H1 (cell line): ENCODE data around the gene NTNG2. TPM values are rescaled to one million over a fixed set of nuclear protein-coding genes. Genes with fewer than 3 reads are reported as not detected.

ENCODE experiments used
- CTCF ChIA-PET: fragments of 300-600 bp; sonication (Branson Sonifier 250); formaldehyde crosslinking; loops from one replicate; lab custom pipeline; 2021; ENCODE audit not compliant: partially characterized antibody; lab: Charles Lee
- POLR2A ChIA-PET: fragments of 300-600 bp; sonication (Branson Sonifier 250); formaldehyde crosslinking; loops from one replicate; lab custom pipeline; 2021; ENCODE audit warnings: inconsistent platforms; ENCODE audit not compliant: partially characterized antibody; lab: Charles Lee
- DNase-seq, 2 experiments: peaks; one replicate each; pipeline versions ENCODE4 v3.0.0 to v3.0.0-alpha.2; 2010 to 2022; ENCODE audit warnings: low spot score in 2 of 2, low read depth in 1 of 2, mixed read lengths in 1 of 2
- FAIRE-seq: peaks from 2 replicates; lab custom pipeline; 2011; peaks lifted over from hg19 to GRCh38; lab: Jason Lieb, UNC
- H2AFZ ChIP-seq: 2 replicates; pipeline ENCODE4 v1.8.1; 2012; ENCODE audit warnings: low read length, inconsistent platforms
- H2AK5ac ChIP-seq: 2 replicates; pipeline ENCODE4 v1.6.1; 2013; ENCODE audit warnings: low read depth, low read length
- H2BK120ac ChIP-seq: replicated peaks from 2 replicates; pipeline ENCODE3; 2013; ENCODE audit warnings: low read depth, low read length, inconsistent platforms
- H2BK12ac ChIP-seq: 2 replicates; pipeline ENCODE4 v1.6.1; 2013; ENCODE audit warnings: low read depth, low read length
- H2BK15ac ChIP-seq: 2 replicates; pipeline ENCODE4 v1.6.1; 2013; ENCODE audit warnings: low read length
- H2BK20ac ChIP-seq: 2 replicates; pipeline ENCODE4 v1.6.1; 2013; ENCODE audit warnings: low read length
- H2BK5ac ChIP-seq: 2 replicates; pipeline ENCODE4 v1.6.1; 2013; ENCODE audit warnings: low read depth, low read length
- H3K14ac ChIP-seq: 2 replicates; pipeline ENCODE4 v1.6.1; 2013; ENCODE audit warnings: inconsistent platforms; ENCODE audit not compliant: insufficient read length
- H3K18ac ChIP-seq: 2 replicates; pipeline ENCODE4 v1.6.1; 2013; ENCODE audit warnings: low read length; ENCODE audit errors: extremely low read depth
- H3K23ac ChIP-seq: 2 replicates; pipeline ENCODE4 v1.6.1; 2013; ENCODE audit warnings: inconsistent platforms; ENCODE audit not compliant: insufficient read length
- H3K23me2 ChIP-seq: 2 replicates; pipeline ENCODE4 v1.6.1; 2013; ENCODE audit warnings: low read depth, low read length
- H3K27ac ChIP-seq: 2 replicates; pipeline ENCODE4 v1.6.1; 2011; ENCODE audit warnings: low read depth, low read length, inconsistent platforms
- H3K27me3 ChIP-seq, 4 experiments: replicated peaks in 1 of 4; 1 replicate in 1 of 4; 2 replicates in 3 of 4; pipeline versions ENCODE4 v1.6.1 to v1.8.1; 2011 to 2013; ENCODE audit warnings: low read length in 3 of 4, mild to moderate bottlenecking in 3 of 4, inconsistent platforms in 2 of 4, mixed read lengths in 2 of 4, moderate library complexity in 1 of 4; ENCODE audit not compliant: control insufficient read depth in 3 of 4, insufficient read depth in 3 of 4; ENCODE audit errors: extremely low read depth in 1 of 4
- H3K36me3 ChIP-seq, 4 experiments: 2 replicates each; pipeline versions ENCODE4 v1.6.1 to v1.8.1; 2011 to 2013; ENCODE audit warnings: mild to moderate bottlenecking in 4 of 4, low read length in 3 of 4, moderate library complexity in 2 of 4, control low read depth in 1 of 4, inconsistent platforms in 1 of 4; ENCODE audit not compliant: insufficient read depth in 4 of 4, control insufficient read depth in 2 of 4
- H3K4ac ChIP-seq: replicated peaks from 2 replicates; pipeline ENCODE3; 2013; ENCODE audit warnings: low read length, low read depth, mixed read lengths, inconsistent platforms; ENCODE audit not compliant: insufficient read length
- H3K4me1 ChIP-seq, 4 experiments: replicated peaks in 1 of 4; 1 replicate in 1 of 4; 2 replicates in 3 of 4; pipeline versions ENCODE4 v1.6.1 to v1.8.1; 2011 to 2013; ENCODE audit warnings: low read length in 3 of 4, inconsistent platforms in 2 of 4, mixed read lengths in 1 of 4; ENCODE audit not compliant: insufficient read depth in 4 of 4, control insufficient read depth in 3 of 4
- H3K4me2 ChIP-seq, 2 experiments: 2 replicates each; pipeline versions ENCODE4 v1.6.1 to v1.8.1; 2011 to 2013; ENCODE audit warnings: low read depth in 2 of 2, low read length in 2 of 2, control low read depth in 1 of 2, inconsistent platforms in 1 of 2, mild to moderate bottlenecking in 1 of 2; ENCODE audit not compliant: insufficient read depth in 1 of 2
- H3K4me3 ChIP-seq, 4 experiments: fragments of 200-600, 300-600 bp in 1 of 4; sonication (generic), shearing (Covaris generic), sonication (Bioruptor Twin) in 1 of 4; 2 replicates each; pipeline versions ENCODE4 v1.5.1 to v1.8.1; 2011 to 2016; ENCODE audit warnings: low read length in 4 of 4, low read depth in 3 of 4, control low read depth in 2 of 4, inconsistent platforms in 2 of 4, mild to moderate bottlenecking in 2 of 4, mixed read lengths in 1 of 4, moderate library complexity in 1 of 4; ENCODE audit not compliant: insufficient read depth in 2 of 4; ENCODE audit errors: extremely low read depth in 1 of 4
- H3K56ac ChIP-seq: replicated peaks from 2 replicates; pipeline ENCODE3; 2013; ENCODE audit warnings: low read depth, mild to moderate bottlenecking, mixed read lengths, low read length, inconsistent platforms; ENCODE audit not compliant: insufficient read length
- H3K79me1 ChIP-seq: 2 replicates; pipeline ENCODE4 v1.6.1; 2013; ENCODE audit warnings: low read depth, low read length, control low read depth
- H3K79me2 ChIP-seq, 2 experiments: 2 replicates each; pipeline versions ENCODE4 v1.6.1 to v1.8.1; 2012 to 2013; ENCODE audit warnings: low read length in 2 of 2, mild to moderate bottlenecking in 2 of 2, inconsistent platforms in 1 of 2; ENCODE audit not compliant: insufficient read depth in 2 of 2, control insufficient read depth in 1 of 2
- H3K9ac ChIP-seq, 4 experiments: replicated peaks in 1 of 4; 1 replicate in 1 of 4; 2 replicates in 3 of 4; pipeline versions ENCODE4 v1.6.1 to v1.8.1; 2011 to 2013; ENCODE audit warnings: low read depth in 3 of 4, low read length in 3 of 4, control low read depth in 2 of 4, mild to moderate bottlenecking in 2 of 4, moderate library complexity in 2 of 4, inconsistent platforms in 1 of 4; ENCODE audit errors: extremely low read depth in 1 of 4
- H3K9me3 ChIP-seq, 2 experiments: 2 replicates each; pipeline versions ENCODE4 v1.6.1 to v1.8.1; 2012 to 2013; ENCODE audit warnings: mild to moderate bottlenecking in 2 of 2, moderate library complexity in 2 of 2, control low read depth in 1 of 2, inconsistent platforms in 1 of 2, low read depth in 1 of 2, low read length in 1 of 2, mixed read lengths in 1 of 2; ENCODE audit not compliant: insufficient read depth in 2 of 2
- H4K20me1 ChIP-seq, 2 experiments: replicated peaks in 1 of 2; 2 replicates each; pipeline versions ENCODE3 to v1.8.1; 2011 to 2013; ENCODE audit warnings: inconsistent platforms in 2 of 2, low read length in 2 of 2, mild to moderate bottlenecking in 1 of 2; ENCODE audit not compliant: insufficient read depth in 2 of 2, control insufficient read depth in 1 of 2
- H4K5ac ChIP-seq: 2 replicates; pipeline ENCODE4 v1.6.1; 2013; ENCODE audit warnings: low read length, low read depth, mixed read lengths, inconsistent platforms; ENCODE audit not compliant: insufficient read length
- H4K8ac ChIP-seq: 2 replicates; pipeline ENCODE4 v1.8.0; 2013; ENCODE audit warnings: mild to moderate bottlenecking, moderate library complexity, low read length, inconsistent platforms; ENCODE audit not compliant: insufficient read depth; ENCODE audit errors: extremely low read depth
- H4K91ac ChIP-seq: replicated peaks from 2 replicates; pipeline ENCODE3; 2013; ENCODE audit warnings: low read length, mixed read lengths, inconsistent platforms; ENCODE audit not compliant: insufficient read length
- ASH2L ChIP-seq: fragments of 200-600, 300-600 bp; sonication (generic); IDR thresholded peaks from one replicate; pipeline ENCODE4 v1.7.1; 2017; ENCODE audit warnings: low read length
- WGBS, 2 experiments: shearing (Covaris generic) in 1 of 2; methylation state at CpG; one replicate each; pipeline versions ENCODE4 v1.1.6 to v1.1.7; 2013 to 2015; ENCODE audit warnings: low lambda C conversion rate in 2 of 2, mixed read lengths in 2 of 2, inconsistent platforms in 1 of 2, low coverage in 1 of 2, missing lambda C conversion rate in 1 of 2; ENCODE audit not compliant: insufficient replicate concordance in 2 of 2, insufficient coverage in 1 of 2, insufficient read length in 1 of 2; ENCODE audit errors: extremely low coverage in 1 of 2, missing lambda C conversion rate in 1 of 2; 5-methylcytosine and 5-hydroxymethylcytosine counted together
- polyA plus RNA-seq, 7 experiments: library from polyadenylated mRNA; depleted of rRNA in 3 of 7; stranded (reverse) in 5 of 7; unstranded in 2 of 7; fragments of >200 nt in 5 of 7; fragments of 200-250 nt in 2 of 7; gene quantifications; 1 replicate in 5 of 7; 2 replicates in 1 of 7; 4 replicates in 1 of 7; pipeline versions ENCODE4 v1.2.1 to v1.2.3, GENCODE V29; 2011 to 2013; ENCODE audit warnings: missing spikeins in 2 of 7, mixed read lengths in 2 of 7
- total RNA-seq: library from RNA; stranded (reverse); fragmentation: NEBNext Ultra II Directional; extraction: Animal tissue kit (Norgen Biotek cat#: 25700); gene quantifications from 2 replicates; pipeline ENCODE4 v1.2.1, GENCODE V29; 2021

The NTNG2 gene
- total and polyA plus RNA-seq, 2 of the 8 experiments (the other 6 are each of a cell fraction or from before 2014, with no cell fraction given): 1.4 to 1.5 TPM

DNA sequence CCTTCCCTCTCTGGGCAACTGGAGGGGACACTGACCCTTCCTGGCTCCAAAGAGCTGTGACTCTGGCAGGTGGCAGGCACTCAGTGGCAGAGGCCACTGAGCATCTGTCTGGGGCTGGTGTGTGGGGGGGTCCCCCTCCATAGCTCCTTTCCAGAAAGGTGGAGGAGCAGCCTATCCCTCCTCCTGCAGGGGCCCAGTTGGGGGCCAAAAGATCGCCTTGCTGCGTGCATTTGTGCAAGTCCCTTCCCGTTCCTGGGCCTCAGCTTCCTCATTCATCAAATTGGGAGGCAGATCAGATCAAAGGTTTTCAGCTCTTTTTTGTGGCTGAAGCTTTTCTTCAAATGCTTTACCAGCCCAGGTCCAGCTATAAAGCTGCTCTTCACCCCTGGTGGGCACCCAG, 77.7 kb downstream of the NTNG2 start:
- H3K4ac ChIP-seq: no peak overlapping the region
- no peak overlapping the region for H2AFZ ChIP-seq
- H3K27me3 ChIP-seq: peaks cover 0 to 20% (median 15%) of the 10 kb centered on the region in 4 experiments; a peak in 6 of 7 replicates

More for the DNA sequence above, 77.7 kb downstream of the NTNG2 start:
- no peak overlapping the region for H2AK5ac ChIP-seq
- H3K23ac ChIP-seq: no peak overlapping the region
- no peaks in the 10 kb centered on the region for H3K36me3 ChIP-seq
- no peaks in the 10 kb centered on the region for H3K79me2 ChIP-seq
- no peak overlapping the region for H2BK12ac ChIP-seq
- H3K9me3 ChIP-seq: no peaks in the 10 kb centered on the region
- H2BK20ac ChIP-seq: no peak overlapping the region
- H4K91ac ChIP-seq: no peak overlapping the region
- no peak overlapping the region for H3K27ac ChIP-seq
- ChIA-PET POLR2A (interaction anchor here (0.6 to 1.1 kb wide), 2 partner anchors 9 to 114 kb away, joined by 3 to 4 read pairs; no protein-coding TSS in a partner anchor), CTCF (interaction anchor here (0.6 to 16.9 kb wide), 15 partner anchors 9 to 601 kb away, joined by 3 to 370 read pairs (median 4); partner anchors contain the start of gene NTNG2)
- no peak overlapping the region for H3K9ac ChIP-seq
- no peak for FAIRE-seq
- no peak overlapping the region for H2BK5ac ChIP-seq
- no peak overlapping the region for H2BK120ac ChIP-seq
- H3K79me1 ChIP-seq: no peaks in the 10 kb centered on the region
- peaks cover 14% of the 10 kb centered on the region; the same call in 1 of the 2 replicates for H3K23me2 ChIP-seq
- no peak overlapping the region for H3K4me3 ChIP-seq
- peaks cover 2 to 20% (median 16%) of the 10 kb centered on the region in 4 experiments for H3K4me1 ChIP-seq
- H4K20me1 ChIP-seq: peaks cover 2% of the 10 kb centered on the region in 2 experiments
- no peak for TF ChIP-seq ASH2L
- H2BK15ac ChIP-seq: no peak overlapping the region
- DNase-seq: no peak
- WGBS, 2 experiments: 95% methylated on average over 3 of the region's 3 CpGs; no CpG with 5 or more reads in 1 of the 2 experiments
- H4K5ac ChIP-seq: no peak overlapping the region
- H4K8ac ChIP-seq: no peak overlapping the region
- no peak overlapping the region for H3K56ac ChIP-seq
- no peak overlapping the region for H3K14ac ChIP-seq
- H3K4me2 ChIP-seq: no peak overlapping the region
- no peak overlapping the region for H3K18ac ChIP-seq
